DMS153 treated with DMSO at 0.1 percent for 48 hours (cell line): ENCODE results near the gene TSHZ2.
"Not testable (repeated sequence)": the region's sequence is repeated elsewhere in the genome, so short reads cannot be mapped to it uniquely, and the experiment has no call there.

Source experiments
- DNase-seq: peaks from one replicate; lab custom pipeline; 2025; ENCODE audit not compliant: unreplicated experiment; lab: John Stamatoyannopoulos, UW

Gene TSHZ2

GRCh38 chr20:53299831-53300230, 327.7 kb downstream of the TSHZ2 start:
- no peak for DNase-seq

DNA sequence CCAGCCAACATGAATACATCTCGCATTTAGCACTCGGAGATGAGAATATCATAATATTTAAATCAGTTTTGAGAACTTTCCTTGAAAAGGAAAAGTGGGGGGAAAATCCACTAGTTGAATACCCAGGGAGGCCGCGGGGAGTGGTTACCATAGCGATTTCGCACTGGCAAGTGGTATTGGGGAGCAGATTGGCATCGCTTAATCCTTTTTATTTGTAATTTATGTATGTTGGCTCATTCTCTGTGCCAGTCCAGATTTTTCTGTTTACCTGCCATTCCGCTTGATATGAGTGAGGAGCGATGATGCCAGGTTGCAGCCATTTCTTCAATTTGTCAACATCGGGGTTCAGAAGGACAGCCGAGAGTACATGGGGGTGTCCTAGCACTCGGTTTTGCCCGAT, 329.7 kb downstream of the TSHZ2 start:
- DNase-seq = no peak

- no peak for DNase-seq
These were observed 330.7 kb downstream of the TSHZ2 start for GRCh38 chr20:53302695-53303412.

GRCh38 chr20:53303413-53303760, 331.2 kb downstream of the TSHZ2 start:
- DNase-seq = no peak

- DNase-seq = no peak
These were observed 332.0 kb downstream of the TSHZ2 start for GRCh38 chr20:53304146-53304545.

GRCh38 chr20:53306192-53306805, 334.1 kb downstream of the TSHZ2 start:
- no peak for DNase-seq

- no peak for DNase-seq
These were observed 335.9 kb downstream of the TSHZ2 start for GRCh38 chr20:53307964-53308597.

GRCh38 chr20:53309515-53309914, 337.4 kb downstream of the TSHZ2 start:
- DNase-seq = no peak

DNA sequence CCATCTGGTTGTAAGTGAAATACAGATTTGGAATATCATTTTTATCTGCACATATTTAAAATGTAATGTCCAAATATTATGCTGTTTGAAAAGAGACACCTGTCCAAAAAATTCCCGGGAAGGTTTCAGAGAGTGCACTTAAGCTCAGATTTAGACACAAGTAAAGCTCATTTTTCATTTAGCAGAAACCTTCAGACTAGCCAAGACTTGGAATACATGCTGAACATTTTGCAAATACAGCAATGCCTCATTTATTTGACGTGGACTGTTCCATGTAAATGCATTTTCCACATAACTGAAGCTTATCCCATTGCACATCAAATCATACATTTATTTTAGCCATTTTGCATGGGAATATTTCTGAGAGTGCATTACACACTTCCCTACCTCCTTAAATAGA, 340.8 kb downstream of the TSHZ2 start:
- DNase-seq = no peak

DNA sequence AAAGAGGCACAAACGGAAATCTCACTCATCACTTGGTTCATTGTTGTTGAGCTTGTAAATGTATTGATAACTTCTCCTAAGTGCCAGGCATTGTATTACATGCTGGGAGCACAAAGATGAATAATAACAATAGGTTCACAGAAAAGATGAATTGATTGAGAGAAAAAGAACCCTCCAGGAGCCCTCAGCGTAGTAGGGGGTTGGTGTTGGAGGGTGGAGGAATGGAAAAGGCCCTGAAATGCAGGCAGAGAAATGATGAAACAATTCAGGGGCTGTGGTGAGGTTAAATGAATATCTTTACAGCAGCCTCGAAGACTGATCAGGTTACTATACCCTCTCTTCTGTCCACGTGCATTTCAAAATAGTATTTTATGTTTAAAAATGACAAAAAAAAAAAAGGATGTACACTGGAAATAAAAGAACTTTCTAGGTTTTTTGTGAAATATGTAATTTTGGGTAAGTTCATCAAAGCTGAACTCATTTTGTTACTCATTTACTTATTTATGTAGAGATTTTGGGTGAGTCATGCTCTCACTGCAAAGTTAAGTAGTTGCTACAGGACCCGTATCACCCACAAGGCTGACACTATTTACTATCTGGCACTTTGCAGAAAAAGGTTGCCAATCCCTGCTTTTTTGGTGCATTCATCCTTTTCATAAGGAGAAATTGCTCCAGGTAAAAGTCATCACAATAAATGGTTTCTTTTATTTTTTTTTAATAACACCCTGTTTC, 344.2 kb downstream of the TSHZ2 start:
- no peak for DNase-seq

- DNase-seq = no peak
These were observed 347.0 kb downstream of the TSHZ2 start for GRCh38 chr20:53319200-53319599.

GRCh38 chr20:53319716-53320115, 347.6 kb downstream of the TSHZ2 start:
- no peak for DNase-seq

DNA sequence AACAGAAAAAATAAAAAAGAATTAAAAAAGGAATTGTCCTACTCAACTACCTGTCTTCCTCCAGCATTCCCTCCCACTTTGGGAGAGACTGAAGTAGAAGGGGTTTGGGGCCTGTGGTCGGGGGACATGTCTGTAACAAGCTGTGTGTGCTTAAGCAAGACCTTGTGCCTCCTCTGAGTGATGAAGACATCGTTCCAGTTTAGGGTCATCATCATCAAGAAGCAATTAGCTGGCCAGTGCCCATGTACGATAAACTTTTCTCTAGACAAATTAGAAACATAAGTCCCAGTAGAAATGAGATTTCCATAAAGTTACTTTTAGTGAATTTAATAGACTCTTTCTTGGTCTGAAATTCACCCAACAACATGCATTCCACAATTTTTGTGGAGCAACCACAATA, 348.5 kb downstream of the TSHZ2 start:
- DNase-seq = no peak

GRCh38 chr20:53321596-53321995, 349.4 kb downstream of the TSHZ2 start:
- DNase-seq = no peak

- DNase-seq = no peak
These were observed 350.5 kb downstream of the TSHZ2 start for GRCh38 chr20:53322651-53323050.

GRCh38 chr20:53323460-53323859, 351.3 kb downstream of the TSHZ2 start:
- DNase-seq = not testable (repeated sequence)

DNA sequence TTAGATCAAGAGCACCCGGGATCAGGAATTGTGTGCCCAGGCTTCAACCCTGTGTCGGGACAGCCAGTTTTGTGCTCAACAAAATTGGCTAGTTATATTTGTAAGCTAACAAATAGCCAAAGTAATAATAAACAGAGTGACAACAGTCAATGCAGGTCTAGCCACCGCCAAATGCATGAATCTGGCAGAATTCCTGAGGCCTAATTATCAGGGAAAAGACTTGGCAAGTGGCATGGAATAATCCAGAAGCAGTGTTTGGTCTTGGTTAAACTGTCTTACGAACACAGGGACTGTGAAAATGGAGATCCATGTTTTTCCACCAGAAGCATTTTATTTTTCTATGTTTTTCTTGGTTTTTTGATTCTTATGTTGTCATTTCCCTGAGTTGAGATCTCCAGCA, 352.7 kb downstream of the TSHZ2 start:
- DNase-seq = no peak

- no peak for DNase-seq
These were observed 356.8 kb downstream of the TSHZ2 start for GRCh38 chr20:53328961-53329360.

- no peak for DNase-seq
These were observed 357.6 kb downstream of the TSHZ2 start for GRCh38 chr20:53329781-53330180.

- DNase-seq = no peak
These were observed 358.5 kb downstream of the TSHZ2 start for GRCh38 chr20:53330601-53331140.

GRCh38 chr20:53331151-53331973, 359.2 kb downstream of the TSHZ2 start:
- no peak for DNase-seq
